ENCODE results near the gene MEIS1. TPM values are rescaled to one million over a fixed set of nuclear protein-coding genes. Genes with fewer than 3 reads are reported as not detected.

MEIS1 gene
- total RNA-seq, 1 experiment from 2014 or later: 9.1 TPM

DNA sequence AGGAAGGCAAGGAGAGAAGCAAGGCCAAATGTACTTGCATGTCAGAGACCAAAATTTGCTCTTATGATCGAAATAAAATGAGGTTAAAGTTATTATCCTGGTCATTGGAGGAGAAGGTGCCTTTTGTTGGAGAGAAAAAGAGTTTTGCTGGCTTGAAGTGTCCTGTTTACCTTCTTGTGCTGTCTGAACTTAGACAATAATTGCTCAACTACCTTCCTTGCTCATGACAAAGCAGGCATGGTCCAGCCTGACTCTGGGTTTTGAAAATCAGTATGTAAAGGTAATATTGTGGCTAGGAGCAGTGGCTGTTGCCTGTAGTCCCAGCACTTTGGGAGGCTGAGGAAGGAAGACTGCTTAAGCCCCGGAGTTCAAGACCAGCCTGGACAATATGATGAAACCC lies 89.1 kb downstream of the MEIS1 start:
- Histone ChIP-seq H3K27me3 (ENCODE audit: insufficient read depth, low read depth) (no peaks in the 10 kb centered on the region), H4K20me1 (ENCODE audit: insufficient read depth) (no peaks in the 10 kb centered on the region)
- POLR2A ChIA-PET (ENCODE audit: unreplicated experiment): no interaction called here

DNA sequence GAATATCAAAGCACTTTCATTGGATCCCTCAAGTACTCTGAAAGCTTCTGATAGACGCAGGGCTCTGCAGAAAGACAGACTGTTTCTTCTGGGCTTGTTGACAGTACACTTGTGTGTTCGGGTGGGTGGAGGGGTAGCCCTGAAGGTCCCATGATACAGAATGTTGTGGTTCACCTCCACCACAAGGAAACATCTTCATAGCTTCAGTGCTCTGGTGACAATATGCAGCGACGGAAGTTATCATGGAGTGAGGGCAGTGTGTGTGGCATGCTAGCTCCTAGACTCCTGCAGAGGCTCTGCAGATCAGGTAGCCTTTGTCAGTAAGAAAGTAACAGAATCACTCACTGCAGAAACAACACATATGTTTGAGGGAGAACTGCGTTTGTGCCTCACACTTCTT lies 90.7 kb downstream of the MEIS1 start:
- no peaks in the 10 kb centered on the region for H3K79me2 ChIP-seq (ENCODE audit: low read depth)
- no peak overlapping the region for H2AFZ ChIP-seq
- no peaks in the 10 kb centered on the region for H4K20me1 ChIP-seq (ENCODE audit: insufficient read depth)
- no peaks in the 10 kb centered on the region for H3F3A ChIP-seq (ENCODE audit: insufficient read depth, low read depth)
- no peaks in the 10 kb centered on the region for H3K27me3 ChIP-seq (ENCODE audit: insufficient read depth, low read depth)
- H3K4me1 ChIP-seq (replicated peaks; ENCODE audit: insufficient read depth): no peaks in the 10 kb centered on the region
- no peak overlapping the region for H3K4me3 ChIP-seq
- no peaks in the 10 kb centered on the region for H3K36me3 ChIP-seq (ENCODE audit: low read depth)
- H3K27ac ChIP-seq: no peak overlapping the region
- H3K4me2 ChIP-seq: no peak overlapping the region
- ChIA-PET POLR2A (ENCODE audit: unreplicated experiment) (no interaction called here), CTCF (no interaction called here)
- intact Hi-C loops (cut with micrococcal nuclease; ENCODE audit: unreplicated experiment): no loop called here
- DNase-seq: no peak
- TF ChIP-seq EZH2 (IDR thresholded peaks at IDR 0.05; ENCODE audit: low read depth): no peak
- TF ChIP-seq, protein P1, sequence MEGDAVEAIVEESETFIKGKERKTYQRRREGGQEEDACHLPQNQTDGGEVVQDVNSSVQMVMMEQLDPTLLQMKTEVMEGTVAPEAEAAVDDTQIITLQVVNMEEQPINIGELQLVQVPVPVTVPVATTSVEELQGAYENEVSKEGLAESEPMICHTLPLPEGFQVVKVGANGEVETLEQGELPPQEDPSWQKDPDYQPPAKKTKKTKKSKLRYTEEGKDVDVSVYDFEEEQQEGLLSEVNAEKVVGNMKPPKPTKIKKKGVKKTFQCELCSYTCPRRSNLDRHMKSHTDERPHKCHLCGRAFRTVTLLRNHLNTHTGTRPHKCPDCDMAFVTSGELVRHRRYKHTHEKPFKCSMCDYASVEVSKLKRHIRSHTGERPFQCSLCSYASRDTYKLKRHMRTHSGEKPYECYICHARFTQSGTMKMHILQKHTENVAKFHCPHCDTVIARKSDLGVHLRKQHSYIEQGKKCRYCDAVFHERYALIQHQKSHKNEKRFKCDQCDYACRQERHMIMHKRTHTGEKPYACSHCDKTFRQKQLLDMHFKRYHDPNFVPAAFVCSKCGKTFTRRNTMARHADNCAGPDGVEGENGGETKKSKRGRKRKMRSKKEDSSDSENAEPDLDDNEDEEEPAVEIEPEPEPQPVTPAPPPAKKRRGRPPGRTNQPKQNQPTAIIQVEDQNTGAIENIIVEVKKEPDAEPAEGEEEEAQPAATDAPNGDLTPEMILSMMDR (conservative IDR thresholded peaks at IDR 0.05): no peak
- H3K9me3 ChIP-seq (ENCODE audit: insufficient read depth, low read depth): no peaks in the 10 kb centered on the region
- H3K9me2 ChIP-seq (ENCODE audit: insufficient read depth): no peaks in the 10 kb centered on the region; the same call in 1 of the 2 replicates
- BruUV-seq (replicated peaks): no TSS peak

More for the DNA sequence above, 89.1 kb downstream of the MEIS1 start:
- CTCF ChIA-PET: no interaction called here
- H3K27ac ChIP-seq: no peak overlapping the region
- H3K4me3 ChIP-seq: no peak overlapping the region
- TF ChIP-seq EZH2 (IDR thresholded peaks at IDR 0.05; ENCODE audit: low read depth): no peak
- TF ChIP-seq, protein P1 (conservative IDR thresholded peaks at IDR 0.05): no peak
- intact Hi-C loops (cut with micrococcal nuclease; ENCODE audit: unreplicated experiment): no loop called here
- no peaks in the 10 kb centered on the region for H3K79me2 ChIP-seq (ENCODE audit: low read depth)
- H3K4me1 ChIP-seq (replicated peaks; ENCODE audit: insufficient read depth): no peaks in the 10 kb centered on the region
- H3K9me3 ChIP-seq (ENCODE audit: insufficient read depth, low read depth): no peaks in the 10 kb centered on the region
- DNase-seq: no peak
- no peaks in the 10 kb centered on the region for H3K36me3 ChIP-seq (ENCODE audit: low read depth)
- BruUV-seq (replicated peaks): no TSS peak
- no peaks in the 10 kb centered on the region for H3F3A ChIP-seq (ENCODE audit: insufficient read depth, low read depth)
- H3K9me2 ChIP-seq (ENCODE audit: insufficient read depth): no peaks in the 10 kb centered on the region; the same call in 1 of the 2 replicates
- H3K4me2 ChIP-seq: no peak overlapping the region
- no peak overlapping the region for H2AFZ ChIP-seq

DNA sequence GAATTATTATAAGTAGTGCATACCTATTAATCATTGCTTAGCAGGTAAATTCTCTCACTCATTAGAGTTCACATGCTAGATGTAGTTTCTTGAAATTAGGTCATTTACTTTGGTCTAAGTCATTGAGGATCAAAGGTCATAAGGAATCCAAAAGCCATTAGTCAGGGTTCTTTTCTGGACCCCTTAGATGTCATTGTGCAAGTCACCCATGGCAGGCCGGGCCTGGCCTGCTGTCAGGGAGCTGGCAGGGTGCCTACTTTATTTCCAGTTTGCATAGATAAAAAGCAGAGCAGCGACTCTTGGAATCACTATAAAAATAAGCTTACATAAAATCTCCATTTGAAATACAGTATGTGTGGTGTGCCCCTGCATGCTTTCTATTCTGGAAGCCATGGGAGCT lies 91.3 kb downstream of the MEIS1 start:
- ChIA-PET POLR2A (ENCODE audit: unreplicated experiment) (no interaction called here), CTCF (no interaction called here)
- no peaks in the 10 kb centered on the region for H3K36me3 ChIP-seq (ENCODE audit: low read depth)
- H3K79me2 ChIP-seq (ENCODE audit: low read depth): no peaks in the 10 kb centered on the region
- H3F3A ChIP-seq (ENCODE audit: insufficient read depth, low read depth): no peaks in the 10 kb centered on the region
- TF ChIP-seq, protein P1 (conservative IDR thresholded peaks at IDR 0.05): no peak
- TF ChIP-seq EZH2 (IDR thresholded peaks at IDR 0.05; ENCODE audit: low read depth): no peak
- H3K9me3 ChIP-seq (ENCODE audit: insufficient read depth, low read depth): no peaks in the 10 kb centered on the region
- no peaks in the 10 kb centered on the region; the same call in 1 of the 2 replicates for H3K9me2 ChIP-seq (ENCODE audit: insufficient read depth)
- H2AFZ ChIP-seq: no peak overlapping the region
- H3K4me1 ChIP-seq (replicated peaks; ENCODE audit: insufficient read depth): no peaks in the 10 kb centered on the region
- H3K4me3 ChIP-seq: no peak overlapping the region
- no peak overlapping the region for H3K4me2 ChIP-seq
- BruUV-seq (replicated peaks): no TSS peak
- H4K20me1 ChIP-seq (ENCODE audit: insufficient read depth): no peaks in the 10 kb centered on the region
- intact Hi-C loops (cut with micrococcal nuclease; ENCODE audit: unreplicated experiment): no loop called here
- DNase-seq: no peak
- H3K27me3 ChIP-seq (ENCODE audit: insufficient read depth, low read depth): no peaks in the 10 kb centered on the region
- H3K27ac ChIP-seq: no peak overlapping the region
